HFFc6 (cell line): ENCODE results near the gene FAM76B. TPM values are rescaled to one million over a fixed set of nuclear protein-coding genes. Genes with fewer than 3 reads are reported as not detected.

Source experiments
- DNase-seq: peaks from one replicate; pipeline ENCODE4 v3.0.0-alpha.2; 2018
- H3K27ac Mint-ChIP-seq: 2 replicates; pipeline ENCODE4 v1.8.0; 2020; ENCODE audit warnings: mild to moderate bottlenecking, mixed read lengths
- H3K27me3 Mint-ChIP-seq: 2 replicates; pipeline ENCODE4 v1.8.0; 2021; ENCODE audit warnings: mild to moderate bottlenecking, moderate library complexity, mixed read lengths; ENCODE audit not compliant: insufficient read depth
- H3K36me3 Mint-ChIP-seq: 2 replicates; pipeline ENCODE4 v1.8.0; 2021; ENCODE audit warnings: low read depth, mixed read lengths
- H3K4me1 Mint-ChIP-seq: 2 replicates; pipeline ENCODE4 v1.8.0; 2020; ENCODE audit warnings: low read depth, mixed read lengths
- H3K4me3 Mint-ChIP-seq: 2 replicates; pipeline ENCODE4 v1.8.0; 2020; ENCODE audit warnings: mild to moderate bottlenecking, moderate library complexity, mixed read lengths
- H3K9me3 Mint-ChIP-seq: 2 replicates; pipeline ENCODE4 v1.8.0; 2020; ENCODE audit warnings: mild to moderate bottlenecking, mixed read lengths
- total RNA-seq, 6 experiments: library from RNA; stranded (reverse); fragmentation: NEBNext Ultra II Directional; extraction: Animal tissue kit (Norgen Biotek cat#: 25700); gene quantifications; 2 replicates in 1 of 6; 3 replicates in 5 of 6; pipeline ENCODE4 v1.2.3, GENCODE V29; 2021
- TF ChIP-seq, protein P1 (sequence below): fragments of 200-600 bp; sonication (generic); IDR thresholded peaks from 2 replicates; pipeline ENCODE4 v1.5.0; 2021; ENCODE audit warnings: antibody characterized with exemption, mild to moderate bottlenecking

FAM76B gene
- total RNA-seq, 6 experiments from 2014 or later = 7.2 to 11.9 (median 9.2) TPM

- H3K4me3 Mint-ChIP-seq = peak overlapping the region; percentile 100
- H3K27me3 Mint-ChIP-seq = peaks cover 2% of the 10 kb centered on the region
- DNase-seq = no peak
- peaks cover 44% of the 10 kb centered on the region for H3K4me1 Mint-ChIP-seq
- peak overlapping the region; percentile 100 for H3K27ac Mint-ChIP-seq
- TF ChIP-seq, protein P1, sequence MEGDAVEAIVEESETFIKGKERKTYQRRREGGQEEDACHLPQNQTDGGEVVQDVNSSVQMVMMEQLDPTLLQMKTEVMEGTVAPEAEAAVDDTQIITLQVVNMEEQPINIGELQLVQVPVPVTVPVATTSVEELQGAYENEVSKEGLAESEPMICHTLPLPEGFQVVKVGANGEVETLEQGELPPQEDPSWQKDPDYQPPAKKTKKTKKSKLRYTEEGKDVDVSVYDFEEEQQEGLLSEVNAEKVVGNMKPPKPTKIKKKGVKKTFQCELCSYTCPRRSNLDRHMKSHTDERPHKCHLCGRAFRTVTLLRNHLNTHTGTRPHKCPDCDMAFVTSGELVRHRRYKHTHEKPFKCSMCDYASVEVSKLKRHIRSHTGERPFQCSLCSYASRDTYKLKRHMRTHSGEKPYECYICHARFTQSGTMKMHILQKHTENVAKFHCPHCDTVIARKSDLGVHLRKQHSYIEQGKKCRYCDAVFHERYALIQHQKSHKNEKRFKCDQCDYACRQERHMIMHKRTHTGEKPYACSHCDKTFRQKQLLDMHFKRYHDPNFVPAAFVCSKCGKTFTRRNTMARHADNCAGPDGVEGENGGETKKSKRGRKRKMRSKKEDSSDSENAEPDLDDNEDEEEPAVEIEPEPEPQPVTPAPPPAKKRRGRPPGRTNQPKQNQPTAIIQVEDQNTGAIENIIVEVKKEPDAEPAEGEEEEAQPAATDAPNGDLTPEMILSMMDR = no peak
- H3K36me3 Mint-ChIP-seq = peaks cover 20% of the 10 kb centered on the region; the same call in 1 of the 2 replicates
- H3K9me3 Mint-ChIP-seq = no peaks in the 10 kb centered on the region
These were observed 2.1 kb upstream of the FAM76B start for GRCh38 chr11:95791709-95792033.

DNA sequence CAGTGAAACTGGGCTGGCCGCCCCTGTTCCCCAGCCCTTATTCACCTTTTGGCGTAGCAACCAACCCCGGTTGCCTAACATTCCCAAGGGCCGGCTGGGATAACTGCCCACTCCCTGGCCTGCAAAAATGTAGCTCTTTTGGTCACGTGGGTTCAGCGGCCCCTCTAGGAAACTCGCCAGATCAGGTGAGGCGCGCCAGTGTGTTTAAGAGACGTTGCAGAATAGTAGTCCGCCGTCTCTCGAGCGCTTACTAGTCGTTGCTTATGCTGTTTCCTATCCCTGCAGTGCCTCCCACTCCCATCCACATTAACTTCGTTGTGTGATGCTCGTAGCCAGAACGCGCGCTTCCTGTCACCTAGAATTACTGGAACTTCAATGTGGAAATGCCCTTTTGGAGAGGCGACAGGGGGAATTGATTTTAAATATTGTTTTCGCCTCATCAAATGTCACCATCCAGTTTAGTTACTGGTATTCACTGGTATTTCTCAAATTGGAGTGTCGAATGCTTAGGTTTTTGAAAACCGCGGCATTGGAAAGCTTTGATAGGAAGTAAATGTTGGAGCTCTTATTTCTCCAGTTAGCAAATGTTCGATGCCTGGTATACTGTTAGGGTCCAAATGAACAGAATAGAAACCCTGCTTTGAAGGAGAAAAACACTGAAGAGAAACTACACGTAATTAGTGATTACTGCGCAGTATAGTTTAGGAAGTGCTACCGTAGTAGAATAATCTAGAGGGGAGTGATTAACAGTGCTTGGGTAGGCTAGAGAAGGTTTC lies 1.5 kb upstream of the FAM76B start:
- H3K27ac Mint-ChIP-seq = peak overlapping the region; percentile 100
- peak overlapping the region; percentile 100 for H3K4me3 Mint-ChIP-seq
- peaks cover 20% of the 10 kb centered on the region; the same call in 1 of the 2 replicates for H3K36me3 Mint-ChIP-seq
- TF ChIP-seq, protein P1 = no peak
- peaks cover 44% of the 10 kb centered on the region for H3K4me1 Mint-ChIP-seq
- no peaks in the 10 kb centered on the region for H3K9me3 Mint-ChIP-seq
- peaks cover 2% of the 10 kb centered on the region for H3K27me3 Mint-ChIP-seq
- DNase-seq = peak; percentile 30

DNA sequence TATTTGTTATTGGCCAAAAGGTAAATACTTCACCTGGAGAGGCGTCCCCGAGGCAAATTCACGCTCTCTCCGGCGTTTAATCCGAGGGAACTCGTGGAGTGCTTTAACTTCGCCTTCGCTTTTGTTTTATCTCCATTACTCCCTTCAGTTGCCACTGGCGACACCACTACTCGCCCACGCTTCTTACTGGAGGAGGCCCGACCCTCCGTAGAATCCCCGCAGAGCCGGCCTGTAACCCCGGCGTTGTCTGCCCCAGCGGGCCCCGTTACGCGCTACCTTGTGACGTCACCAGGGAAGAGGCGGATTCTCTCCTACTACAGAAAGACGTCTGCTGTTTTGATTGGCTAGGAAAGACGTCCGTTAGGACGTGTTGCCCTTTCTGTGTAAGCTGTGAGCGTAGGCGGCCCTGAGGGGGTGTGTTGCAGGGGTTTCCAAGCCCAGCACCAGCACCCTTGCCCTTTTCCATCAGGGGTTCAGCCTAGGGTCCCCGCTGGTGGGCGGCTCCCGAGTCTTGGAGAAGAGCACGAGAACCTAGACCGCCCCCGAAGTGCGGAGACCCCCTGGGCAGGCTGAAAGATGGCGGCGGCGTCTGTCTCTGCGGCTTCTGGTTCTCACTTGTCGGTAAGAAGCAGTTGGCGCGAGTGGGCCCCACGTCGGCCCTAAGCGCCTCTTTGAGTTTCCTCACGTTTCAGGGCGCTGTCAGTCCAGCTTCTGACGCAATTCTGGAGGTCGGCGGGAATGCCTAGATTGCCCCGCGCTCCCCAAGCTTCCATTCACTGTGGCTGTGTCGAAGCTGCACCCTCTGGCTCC lies 746 bp upstream of the FAM76B start, which contains the start of gene CEP57:
Gene CEP57, plus strand, starts transcription at position 376 of the 810 bp plus-strand sequence. Its CDS starts 201 bp downstream, at position 577.
- peak; percentile 97 for DNase-seq
- peaks cover 2% of the 10 kb centered on the region for H3K27me3 Mint-ChIP-seq
- no peaks in the 10 kb centered on the region for H3K9me3 Mint-ChIP-seq
- peaks cover 44% of the 10 kb centered on the region for H3K4me1 Mint-ChIP-seq
- H3K4me3 Mint-ChIP-seq = peak within 1 kb of the TSS; percentile 100
- peaks cover 23% of the 10 kb centered on the region; the same call in 1 of the 2 replicates for H3K36me3 Mint-ChIP-seq
- TF ChIP-seq, protein P1 = no peak
- peak within 1 kb of the TSS; percentile 100 for H3K27ac Mint-ChIP-seq

GRCh38 chr11:95788921-95789505 lies 569 bp downstream of the FAM76B start:
- TF ChIP-seq, protein P1 = peak; percentile 68
- peaks cover 39% of the 10 kb centered on the region for H3K4me1 Mint-ChIP-seq
- H3K36me3 Mint-ChIP-seq = peaks cover 27% of the 10 kb centered on the region; the same call in 1 of the 2 replicates
- peak overlapping the region; percentile 100 for H3K4me3 Mint-ChIP-seq
- H3K9me3 Mint-ChIP-seq = no peaks in the 10 kb centered on the region
- peaks cover 2% of the 10 kb centered on the region for H3K27me3 Mint-ChIP-seq
- peak overlapping the region; percentile 100 for H3K27ac Mint-ChIP-seq
- DNase-seq = peak; percentile 52

GRCh38 chr11:95780544-95780943 lies 9.0 kb downstream of the FAM76B start:
- H3K27me3 Mint-ChIP-seq = no peaks in the 10 kb centered on the region
- TF ChIP-seq, protein P1 = no peak
- H3K4me3 Mint-ChIP-seq = no peak overlapping the region
- no peaks in the 10 kb centered on the region for H3K9me3 Mint-ChIP-seq
- H3K36me3 Mint-ChIP-seq = peaks cover 30% of the 10 kb centered on the region
- H3K4me1 Mint-ChIP-seq = no peaks in the 10 kb centered on the region
- H3K27ac Mint-ChIP-seq = no peak overlapping the region
- DNase-seq = no peak
